Chondrocyte (in vitro differentiated cells): ENCODE measurements around the gene RNF126. TPM values are rescaled to one million over a fixed set of nuclear protein-coding genes. Genes with fewer than 3 reads are reported as not detected.

Source experiments
- DNase-seq: peaks from one replicate; pipeline ENCODE4 v3.0.0; 2021; ENCODE audit warnings: mixed read lengths, low spot score
- H3K27ac Mint-ChIP-seq: one replicate; pipeline ENCODE4 v1.8.0; 2021; ENCODE audit warnings: mild to moderate bottlenecking, moderate library complexity, mixed read lengths; ENCODE audit not compliant: unreplicated experiment
- H3K27me3 Mint-ChIP-seq: 2 replicates; pipeline ENCODE4 v1.8.0; 2021; ENCODE audit warnings: low read depth, mixed read lengths
- H3K36me3 Mint-ChIP-seq: 2 replicates; pipeline ENCODE4 v1.8.0; 2021; ENCODE audit warnings: low read depth, mixed read lengths
- H3K4me1 Mint-ChIP-seq: 2 replicates; pipeline ENCODE4 v1.8.0; 2021; ENCODE audit warnings: low read depth, mild to moderate bottlenecking, mixed read lengths
- H3K4me3 Mint-ChIP-seq: one replicate; pipeline ENCODE4 v1.8.0; 2021; ENCODE audit warnings: mild to moderate bottlenecking, moderate library complexity, mixed read lengths; ENCODE audit not compliant: unreplicated experiment
- H3K9me3 Mint-ChIP-seq: 2 replicates; pipeline ENCODE4 v1.8.0; 2021; ENCODE audit warnings: low read depth, mixed read lengths
- total RNA-seq: library from RNA; stranded (reverse); gene quantifications from 3 replicates; pipeline ENCODE4 v1.2.1, GENCODE V29; 2021
- TF ChIP-seq, protein P1 (sequence below): fragments of 200-600 bp; sonication (generic); IDR thresholded peaks from 2 replicates; pipeline ENCODE4 v1.5.0; 2021; ENCODE audit warnings: antibody characterized with exemption, mild to moderate bottlenecking, moderate library complexity

The RNF126 gene
- total RNA-seq, 1 donor from 2014 or later = 29.5 TPM

DNA sequence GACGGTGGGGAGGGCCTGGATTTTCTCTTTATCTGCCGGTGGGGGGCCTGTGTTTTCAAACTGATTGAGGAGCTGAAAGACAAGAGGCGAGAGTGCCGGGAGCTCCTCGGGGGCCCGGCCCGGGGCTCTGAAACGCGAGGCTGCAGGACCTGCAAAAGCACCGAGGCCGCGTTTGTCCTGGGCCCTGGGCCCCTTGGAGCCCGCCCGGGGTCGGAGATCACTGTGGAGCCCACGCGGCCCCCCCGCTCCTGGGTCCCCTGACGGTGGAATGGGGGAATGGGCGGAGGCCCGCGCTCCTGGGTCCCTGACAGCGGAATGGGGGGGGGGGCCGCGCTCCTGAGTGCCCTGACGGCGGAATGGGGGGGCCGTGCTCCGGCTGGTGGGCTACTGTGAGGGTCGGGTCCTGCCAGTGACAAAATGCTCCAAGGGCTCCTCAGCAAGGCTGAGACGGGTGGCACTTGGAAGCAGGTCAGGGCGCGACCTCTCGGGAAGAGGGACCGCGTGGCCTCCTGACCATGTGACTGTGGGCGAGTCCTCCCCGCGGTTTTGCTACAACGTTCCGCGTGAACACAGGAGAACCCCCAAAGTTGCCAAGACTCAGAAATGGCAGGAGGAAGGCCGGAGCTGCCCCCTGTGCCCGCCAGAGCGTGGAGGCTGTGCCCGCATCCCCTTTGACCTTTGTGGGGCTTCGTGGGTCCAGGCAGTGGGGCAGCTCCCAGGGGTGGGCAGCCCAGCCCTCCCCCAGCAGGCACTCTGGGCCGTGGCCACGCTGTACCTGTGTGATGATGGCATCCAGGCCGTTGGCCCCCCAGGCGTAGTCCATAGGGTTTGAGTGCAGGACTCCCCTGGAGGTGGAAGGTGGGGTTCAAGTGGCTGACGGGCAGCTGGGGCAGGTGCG, 13.9 kb downstream of the RNF126 start:
- H3K36me3 Mint-ChIP-seq = peaks cover 8% of the 10 kb centered on the region
- peak; percentile 90 for DNase-seq
- no peaks in the 10 kb centered on the region for H3K27me3 Mint-ChIP-seq
- no peaks in the 10 kb centered on the region for H3K4me1 Mint-ChIP-seq
- TF ChIP-seq, protein P1, sequence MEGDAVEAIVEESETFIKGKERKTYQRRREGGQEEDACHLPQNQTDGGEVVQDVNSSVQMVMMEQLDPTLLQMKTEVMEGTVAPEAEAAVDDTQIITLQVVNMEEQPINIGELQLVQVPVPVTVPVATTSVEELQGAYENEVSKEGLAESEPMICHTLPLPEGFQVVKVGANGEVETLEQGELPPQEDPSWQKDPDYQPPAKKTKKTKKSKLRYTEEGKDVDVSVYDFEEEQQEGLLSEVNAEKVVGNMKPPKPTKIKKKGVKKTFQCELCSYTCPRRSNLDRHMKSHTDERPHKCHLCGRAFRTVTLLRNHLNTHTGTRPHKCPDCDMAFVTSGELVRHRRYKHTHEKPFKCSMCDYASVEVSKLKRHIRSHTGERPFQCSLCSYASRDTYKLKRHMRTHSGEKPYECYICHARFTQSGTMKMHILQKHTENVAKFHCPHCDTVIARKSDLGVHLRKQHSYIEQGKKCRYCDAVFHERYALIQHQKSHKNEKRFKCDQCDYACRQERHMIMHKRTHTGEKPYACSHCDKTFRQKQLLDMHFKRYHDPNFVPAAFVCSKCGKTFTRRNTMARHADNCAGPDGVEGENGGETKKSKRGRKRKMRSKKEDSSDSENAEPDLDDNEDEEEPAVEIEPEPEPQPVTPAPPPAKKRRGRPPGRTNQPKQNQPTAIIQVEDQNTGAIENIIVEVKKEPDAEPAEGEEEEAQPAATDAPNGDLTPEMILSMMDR = no peak
- H3K9me3 Mint-ChIP-seq = no peaks in the 10 kb centered on the region
- no peak overlapping the region for H3K27ac Mint-ChIP-seq
- no peak overlapping the region for H3K4me3 Mint-ChIP-seq

DNA sequence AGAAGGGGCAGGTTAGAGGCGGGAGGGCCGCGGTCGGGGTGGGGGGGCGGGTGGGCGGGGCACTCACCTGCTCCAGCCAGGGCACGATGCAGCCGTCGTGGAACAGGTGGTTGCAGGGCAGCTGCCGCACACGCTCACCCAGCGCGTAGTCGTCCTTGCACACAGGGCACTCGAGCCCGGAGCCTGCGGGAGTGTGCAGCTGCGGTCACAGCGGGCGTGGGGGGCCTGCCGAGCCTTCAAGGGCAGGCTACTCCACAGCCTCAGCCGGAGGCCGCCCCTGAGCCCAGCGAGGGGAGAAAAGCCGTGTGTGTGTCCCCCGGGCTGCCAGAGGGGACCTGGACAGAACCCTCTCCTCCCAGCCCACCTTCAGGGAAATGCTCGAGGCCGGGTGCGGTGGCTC, 14.7 kb downstream of the RNF126 start:
- H3K9me3 Mint-ChIP-seq = no peaks in the 10 kb centered on the region
- H3K4me1 Mint-ChIP-seq = no peaks in the 10 kb centered on the region
- H3K36me3 Mint-ChIP-seq = peaks cover 8% of the 10 kb centered on the region
- H3K4me3 Mint-ChIP-seq = no peak overlapping the region
- H3K27ac Mint-ChIP-seq = no peak overlapping the region
- H3K27me3 Mint-ChIP-seq = no peaks in the 10 kb centered on the region
- TF ChIP-seq, protein P1 = no peak
- DNase-seq = peak; percentile 88

DNA sequence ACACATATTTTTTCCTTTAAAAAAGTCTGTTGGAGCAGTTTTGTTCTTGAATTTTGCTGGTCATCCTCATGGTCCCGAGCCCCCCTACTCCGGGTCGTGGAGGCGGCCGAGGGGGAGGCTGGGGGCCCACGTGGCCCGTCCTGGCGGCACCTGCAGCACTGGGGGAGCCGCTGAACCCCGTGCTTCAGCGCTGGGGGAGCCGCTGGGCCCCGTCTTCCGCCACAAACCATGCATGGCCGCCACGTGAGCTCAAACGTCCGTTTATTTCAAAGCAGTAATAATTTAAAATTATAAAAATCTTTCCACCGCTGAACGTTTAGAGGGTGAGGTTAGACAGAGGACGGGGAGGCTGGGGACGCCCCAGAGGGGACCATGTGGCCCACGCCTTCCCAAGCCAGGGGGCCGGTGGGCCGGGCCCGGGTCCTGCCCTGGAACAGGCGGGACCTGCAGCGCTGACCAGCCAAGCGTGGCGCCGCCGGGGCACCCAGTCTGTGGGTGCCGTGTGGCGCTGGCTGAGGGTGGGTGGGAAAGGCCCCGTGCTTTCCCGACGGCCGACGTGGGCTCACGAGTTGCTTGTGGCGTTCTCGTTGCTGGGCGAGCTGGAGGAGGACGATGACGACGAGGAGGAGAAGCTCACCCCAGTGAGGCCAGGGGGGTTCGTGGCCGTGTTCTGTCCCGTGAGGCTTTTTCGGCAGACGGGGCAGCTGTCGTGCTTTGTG, 15.3 kb downstream of the RNF126 start:
- Mint-ChIP-seq H3K9me3 (no peaks in the 10 kb centered on the region), H3K27ac (no peak overlapping the region), H3K36me3 (peaks cover 8% of the 10 kb centered on the region), H3K4me3 (no peak overlapping the region), H3K27me3 (no peaks in the 10 kb centered on the region), H3K4me1 (no peaks in the 10 kb centered on the region)
- TF ChIP-seq, protein P1 = no peak
- no peak for DNase-seq

DNA sequence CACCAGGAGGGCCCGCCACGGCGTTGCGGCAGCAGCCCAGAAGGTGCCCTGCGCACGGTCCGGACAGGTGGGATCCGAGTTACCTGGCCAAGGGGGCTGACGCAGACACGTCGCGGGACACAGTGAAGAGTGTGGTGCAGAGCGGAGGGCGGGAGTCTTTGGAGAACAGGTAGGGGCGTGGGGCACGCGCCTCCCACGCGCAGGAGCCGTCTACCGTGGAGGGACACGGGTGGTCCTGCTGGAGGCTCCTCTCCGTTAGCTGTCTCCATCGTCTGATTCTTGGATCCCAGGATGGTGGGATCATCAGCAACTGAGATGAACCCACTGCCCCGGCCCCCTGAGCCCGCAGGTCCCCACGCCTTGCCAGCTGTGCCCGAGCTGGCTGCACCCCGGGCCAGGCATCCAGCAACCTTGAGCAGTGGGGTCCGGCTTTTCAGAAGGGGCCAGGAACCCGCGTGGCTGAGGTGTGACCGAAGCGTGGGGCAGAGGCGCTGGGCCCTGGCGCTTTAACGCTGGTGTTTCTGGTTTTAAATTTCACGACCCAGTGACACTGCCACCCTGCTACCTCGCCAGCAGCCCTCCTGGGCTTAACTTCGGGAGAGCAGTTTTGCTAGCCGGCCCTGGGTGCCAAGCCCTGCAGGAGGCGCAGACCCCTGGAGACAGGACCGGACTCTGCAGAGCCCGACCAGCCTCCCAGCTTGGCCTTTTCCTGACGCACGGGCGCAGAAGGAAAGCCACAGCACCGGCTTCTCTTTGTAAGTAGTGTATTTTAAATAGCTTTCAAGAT, 16.0 kb downstream of the RNF126 start:
- Mint-ChIP-seq H3K27me3 (no peaks in the 10 kb centered on the region), H3K4me3 (no peak overlapping the region), H3K27ac (no peak overlapping the region), H3K4me1 (no peaks in the 10 kb centered on the region), H3K9me3 (no peaks in the 10 kb centered on the region), H3K36me3 (peaks cover 8% of the 10 kb centered on the region)
- peak; percentile 88 for DNase-seq
- TF ChIP-seq, protein P1 = no peak
